ENCODE results near the gene SERTAD1. TPM values are rescaled to one million over a fixed set of nuclear protein-coding genes. Genes with fewer than 3 reads are reported as not detected.
"Not testable (repeated sequence)": the region's sequence is repeated elsewhere in the genome, so short reads cannot be mapped to it uniquely, and the experiment has no call there.

The SERTAD1 gene
- total RNA-seq, 1 donor from 2014 or later: 3.6 TPM

GRCh38 chr19:40441719-40442253, 16.0 kb upstream of the SERTAD1 start:
- no peak for DNase-seq
- Mint-ChIP-seq H3K4me3 (ENCODE audit: unreplicated experiment) (peak overlapping the region; percentile 88), H3K4me1 (ENCODE audit: low read depth, unreplicated experiment) (peaks cover 5% of the 10 kb centered on the region), H3K36me3 (ENCODE audit: unreplicated experiment) (no peaks in the 10 kb centered on the region), H3K9me3 (ENCODE audit: unreplicated experiment) (peaks cover 12% of the 10 kb centered on the region), H3K27ac (ENCODE audit: unreplicated experiment) (no peak overlapping the region), H3K27me3 (ENCODE audit: unreplicated experiment) (peaks cover 13% of the 10 kb centered on the region)
- no peak for TF ChIP-seq CTCF (IDR thresholded peaks at IDR 0.05; ENCODE audit: partially characterized antibody, unreplicated experiment)

GRCh38 chr19:40438284-40438683, 12.5 kb upstream of the SERTAD1 start:
- peaks cover 6% of the 10 kb centered on the region for H3K9me3 Mint-ChIP-seq (ENCODE audit: unreplicated experiment)
- no peaks in the 10 kb centered on the region for H3K36me3 Mint-ChIP-seq (ENCODE audit: unreplicated experiment)
- H3K4me3 Mint-ChIP-seq (ENCODE audit: unreplicated experiment): peak overlapping the region; percentile 4

GRCh38 chr19:40433391-40434216, 7.8 kb upstream of the SERTAD1 start:
- peak; percentile 87 for DNase-seq
- H3K27me3 Mint-ChIP-seq (ENCODE audit: unreplicated experiment): peaks cover 11% of the 10 kb centered on the region
- peak overlapping the region; percentile 98 for H3K27ac Mint-ChIP-seq (ENCODE audit: unreplicated experiment)
- no peaks in the 10 kb centered on the region for H3K36me3 Mint-ChIP-seq (ENCODE audit: unreplicated experiment)
- H3K9me3 Mint-ChIP-seq (ENCODE audit: unreplicated experiment): peaks cover 4% of the 10 kb centered on the region
- H3K4me1 Mint-ChIP-seq (ENCODE audit: low read depth, unreplicated experiment): peaks cover 6% of the 10 kb centered on the region
- no peak for TF ChIP-seq CTCF (IDR thresholded peaks at IDR 0.05; ENCODE audit: partially characterized antibody, unreplicated experiment)
- H3K4me3 Mint-ChIP-seq (ENCODE audit: unreplicated experiment): peak overlapping the region; percentile 88

More at GRCh38 chr19:40438284-40438683, 12.5 kb upstream of the SERTAD1 start:
- Mint-ChIP-seq H3K27me3 (ENCODE audit: unreplicated experiment) (peaks cover 12% of the 10 kb centered on the region), H3K4me1 (ENCODE audit: low read depth, unreplicated experiment) (peaks cover 9% of the 10 kb centered on the region), H3K27ac (ENCODE audit: unreplicated experiment) (no peak overlapping the region)
- TF ChIP-seq CTCF (IDR thresholded peaks at IDR 0.05; ENCODE audit: partially characterized antibody, unreplicated experiment): no peak
- DNase-seq: no peak

GRCh38 chr19:40432760-40433159, 7.0 kb upstream of the SERTAD1 start:
- H3K9me3 Mint-ChIP-seq (ENCODE audit: unreplicated experiment); H3K36me3 Mint-ChIP-seq (ENCODE audit: unreplicated experiment); H3K4me1 Mint-ChIP-seq (ENCODE audit: low read depth, unreplicated experiment); DNase-seq: not testable (repeated sequence)
- Mint-ChIP-seq H3K27ac (ENCODE audit: unreplicated experiment) (peak overlapping the region; percentile 98), H3K27me3 (ENCODE audit: unreplicated experiment) (peaks cover 11% of the 10 kb centered on the region), H3K4me3 (ENCODE audit: unreplicated experiment) (peak overlapping the region; percentile 88)

GRCh38 chr19:40431698-40432097, 5.9 kb upstream of the SERTAD1 start:
- H3K27ac Mint-ChIP-seq (ENCODE audit: unreplicated experiment): peak overlapping the region; percentile 98
- no peaks in the 10 kb centered on the region for H3K36me3 Mint-ChIP-seq (ENCODE audit: unreplicated experiment)

GRCh38 chr19:40430242-40430641, 4.5 kb upstream of the SERTAD1 start:
- H3K27ac Mint-ChIP-seq (ENCODE audit: unreplicated experiment); H3K36me3 Mint-ChIP-seq (ENCODE audit: unreplicated experiment); H3K9me3 Mint-ChIP-seq (ENCODE audit: unreplicated experiment); H3K27me3 Mint-ChIP-seq (ENCODE audit: unreplicated experiment); DNase-seq; H3K4me3 Mint-ChIP-seq (ENCODE audit: unreplicated experiment); H3K4me1 Mint-ChIP-seq (ENCODE audit: low read depth, unreplicated experiment): not testable (repeated sequence)

More at GRCh38 chr19:40431698-40432097, 5.9 kb upstream of the SERTAD1 start:
- TF ChIP-seq CTCF (IDR thresholded peaks at IDR 0.05; ENCODE audit: partially characterized antibody, unreplicated experiment): no peak
- no peak for DNase-seq
- Mint-ChIP-seq H3K27me3 (ENCODE audit: unreplicated experiment) (peaks cover 11% of the 10 kb centered on the region), H3K4me3 (ENCODE audit: unreplicated experiment) (peak overlapping the region; percentile 57), H3K9me3 (ENCODE audit: unreplicated experiment) (peaks cover 4% of the 10 kb centered on the region), H3K4me1 (ENCODE audit: low read depth, unreplicated experiment) (peaks cover 6% of the 10 kb centered on the region)

- H3K27ac Mint-ChIP-seq (ENCODE audit: unreplicated experiment); H3K27me3 Mint-ChIP-seq (ENCODE audit: unreplicated experiment); DNase-seq; H3K4me3 Mint-ChIP-seq (ENCODE audit: unreplicated experiment); H3K9me3 Mint-ChIP-seq (ENCODE audit: unreplicated experiment); H3K4me1 Mint-ChIP-seq (ENCODE audit: low read depth, unreplicated experiment); H3K36me3 Mint-ChIP-seq (ENCODE audit: unreplicated experiment): not testable (repeated sequence)
Observed at GRCh38 chr19:40428197-40428596, 2.4 kb upstream of the SERTAD1 start.
